Cardiac fibroblast (primary cell): ENCODE data around the gene DPEP3.
A peak's percentile ranks its signal among the peaks of the same experiment; 100 is the strongest.
"Not testable (repeated sequence)": the region's sequence is repeated elsewhere in the genome, so short reads cannot be mapped to it uniquely, and the experiment has no call there.

Experiments used
- DNase-seq, 2 donors: peaks; one replicate each; pipeline versions ENCODE4 v3.0.0 to v3.0.0-alpha.2; 2010; ENCODE audit warnings: low read depth in 2 of 2
- H3K4me3 ChIP-seq, 2 donors: replicated peaks in 1 of 2; 1 replicate in 1 of 2; 2 replicates in 1 of 2; pipeline ENCODE4 v1.5.1; 2011; ENCODE audit warnings: low read depth in 2 of 2, low read length in 2 of 2, mild to moderate bottlenecking in 2 of 2, moderate library complexity in 1 of 2
- TF ChIP-seq, protein P1 (sequence below): IDR thresholded peaks from one replicate; pipeline ENCODE4 v1.5.1; 2011; ENCODE audit warnings: low read depth, mild to moderate bottlenecking, low read length, inconsistent platforms

DPEP3 gene

DNA sequence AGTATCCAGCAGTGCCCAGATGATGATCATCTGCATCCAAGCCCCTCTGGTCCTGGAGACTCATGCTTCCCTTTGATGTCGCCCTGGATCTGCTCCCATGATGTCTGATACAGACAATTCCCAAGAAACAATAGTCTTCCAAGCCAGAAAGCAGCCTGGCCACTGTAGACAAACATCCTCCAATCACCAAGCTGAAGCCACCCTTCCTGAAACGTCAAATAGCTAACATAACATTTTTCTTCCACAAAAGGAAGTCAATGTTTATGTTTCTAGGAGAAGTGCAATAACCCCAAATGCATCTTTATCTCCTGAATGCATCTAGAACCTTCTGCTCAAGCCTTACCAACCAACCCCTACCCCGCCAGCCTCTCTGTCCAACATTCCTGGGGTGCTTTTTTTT lies 20.2 kb upstream of the DPEP3 start:
- TF ChIP-seq, protein P1, sequence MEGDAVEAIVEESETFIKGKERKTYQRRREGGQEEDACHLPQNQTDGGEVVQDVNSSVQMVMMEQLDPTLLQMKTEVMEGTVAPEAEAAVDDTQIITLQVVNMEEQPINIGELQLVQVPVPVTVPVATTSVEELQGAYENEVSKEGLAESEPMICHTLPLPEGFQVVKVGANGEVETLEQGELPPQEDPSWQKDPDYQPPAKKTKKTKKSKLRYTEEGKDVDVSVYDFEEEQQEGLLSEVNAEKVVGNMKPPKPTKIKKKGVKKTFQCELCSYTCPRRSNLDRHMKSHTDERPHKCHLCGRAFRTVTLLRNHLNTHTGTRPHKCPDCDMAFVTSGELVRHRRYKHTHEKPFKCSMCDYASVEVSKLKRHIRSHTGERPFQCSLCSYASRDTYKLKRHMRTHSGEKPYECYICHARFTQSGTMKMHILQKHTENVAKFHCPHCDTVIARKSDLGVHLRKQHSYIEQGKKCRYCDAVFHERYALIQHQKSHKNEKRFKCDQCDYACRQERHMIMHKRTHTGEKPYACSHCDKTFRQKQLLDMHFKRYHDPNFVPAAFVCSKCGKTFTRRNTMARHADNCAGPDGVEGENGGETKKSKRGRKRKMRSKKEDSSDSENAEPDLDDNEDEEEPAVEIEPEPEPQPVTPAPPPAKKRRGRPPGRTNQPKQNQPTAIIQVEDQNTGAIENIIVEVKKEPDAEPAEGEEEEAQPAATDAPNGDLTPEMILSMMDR: no peak
- no peak overlapping the region for H3K4me3 ChIP-seq
- peak in 1 of 2 donors; percentile 20 for DNase-seq

DNA sequence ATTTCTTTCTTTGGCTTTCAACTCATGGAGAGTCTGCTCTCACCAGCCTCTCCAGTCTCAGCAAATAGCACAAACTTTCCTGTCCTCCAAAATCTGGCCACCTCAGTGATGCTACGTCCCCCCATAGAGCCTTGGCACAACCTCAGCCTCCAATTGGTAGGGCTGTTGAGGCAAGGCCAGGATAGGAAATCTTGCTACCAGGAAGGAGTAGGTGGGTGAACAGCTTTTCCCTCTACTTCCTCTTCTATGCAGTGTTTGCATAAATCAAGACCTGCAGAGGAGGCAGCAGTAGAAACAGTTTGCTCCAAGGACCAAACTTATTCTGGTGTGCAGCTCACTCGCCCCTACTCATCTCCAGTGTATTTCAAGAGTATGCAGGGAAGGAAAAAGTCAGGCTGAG lies 19.7 kb upstream of the DPEP3 start:
- no peak overlapping the region for H3K4me3 ChIP-seq
- TF ChIP-seq, protein P1: no peak
- no peak for DNase-seq

DNA sequence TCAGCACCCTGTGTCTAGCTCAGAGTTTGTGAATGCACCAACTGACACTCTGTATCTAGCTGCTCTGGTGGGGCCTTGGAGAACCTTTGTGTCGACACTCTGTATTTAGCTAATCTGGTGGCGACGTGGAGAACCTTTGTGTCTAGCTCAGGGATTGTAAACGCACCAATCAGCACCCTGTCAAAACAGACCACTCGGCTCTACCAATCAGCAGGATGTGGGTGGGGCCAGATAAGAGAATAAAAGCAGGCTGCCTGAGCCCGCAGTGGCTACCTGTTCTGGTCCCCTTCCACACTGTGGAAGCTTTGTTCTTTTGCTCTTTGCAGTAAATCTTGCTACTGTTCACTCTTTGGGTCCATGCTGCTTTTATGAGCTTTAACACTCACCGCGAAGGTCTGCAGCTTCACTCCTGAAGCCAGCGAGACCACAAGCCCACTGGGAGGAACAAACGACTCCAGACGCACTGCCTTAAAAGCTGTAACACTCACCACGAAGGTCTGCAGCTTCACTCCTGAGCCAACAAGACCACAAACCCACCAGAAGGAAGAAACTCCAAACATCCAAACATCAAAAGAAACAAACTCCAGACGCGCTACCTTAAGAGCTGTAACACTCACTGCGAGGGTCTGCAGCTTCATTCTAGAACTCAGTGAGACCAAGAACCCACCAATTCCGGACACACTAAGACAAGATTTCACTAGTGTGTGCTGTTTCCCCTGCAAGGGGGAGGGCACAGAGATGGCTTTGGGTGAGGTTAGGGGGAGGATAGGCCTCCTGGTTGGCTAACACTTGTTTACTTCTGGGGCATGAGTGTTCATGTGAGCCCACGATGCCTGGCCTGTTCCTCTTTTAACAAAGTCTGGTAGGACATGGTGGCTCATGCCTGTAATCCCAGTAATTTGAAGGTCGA lies 18.7 kb upstream of the DPEP3 start, which contains the start of gene DPEP2:
Gene DPEP2 (minus strand): TSS at position 706 of the 910 bp plus-strand sequence. CDS start 6,272 bp downstream, outside the sequence.
- not testable (repeated sequence) for H3K4me3 ChIP-seq, DNase-seq

DNA sequence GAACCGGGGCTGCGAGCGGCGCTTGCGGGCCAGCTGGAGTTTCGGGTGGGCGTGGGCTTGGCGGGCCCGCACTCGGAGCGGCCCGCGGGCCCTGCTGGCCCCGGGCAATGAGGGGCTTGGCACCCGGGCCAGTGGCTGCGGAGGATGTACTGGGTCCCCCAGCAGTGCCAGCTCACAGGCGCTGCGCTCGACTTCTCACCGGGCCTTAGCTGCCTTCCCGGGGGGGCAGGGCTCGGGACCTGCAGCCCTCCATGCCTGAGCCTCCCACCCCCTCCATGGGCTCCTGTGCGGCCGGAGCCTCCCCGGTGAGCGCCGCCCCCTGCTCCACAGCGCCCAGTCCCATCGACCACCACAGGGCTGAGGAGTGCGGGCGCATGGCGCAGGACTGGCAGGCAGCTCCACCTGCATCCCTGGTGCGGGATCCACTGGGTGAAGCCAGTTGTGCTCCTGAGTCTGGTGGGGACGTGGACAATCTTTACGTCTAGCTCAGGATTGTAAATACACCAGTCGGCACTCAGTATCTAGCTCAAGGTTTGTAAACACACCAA lies 18.0 kb upstream of the DPEP3 start:
- H3K4me3 ChIP-seq, DNase-seq: not testable (repeated sequence)

DNA sequence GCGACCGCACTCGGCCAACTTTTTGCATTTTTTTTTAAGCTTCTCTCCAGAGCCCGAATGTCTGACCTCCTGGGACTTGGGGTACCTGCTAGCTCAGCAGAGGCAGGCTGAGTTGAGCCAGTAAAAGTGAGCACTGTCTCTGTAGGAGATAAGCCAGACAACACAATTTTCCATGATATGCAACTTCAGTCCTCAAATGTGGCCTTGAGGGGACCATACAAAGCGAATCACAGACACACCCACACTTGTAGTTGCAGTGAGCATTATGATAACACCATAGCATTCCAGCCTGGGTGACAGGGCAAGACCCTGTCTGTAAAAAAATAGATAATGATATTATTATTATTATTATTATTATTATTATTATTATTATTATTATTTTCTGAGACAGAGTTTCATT lies 16.4 kb upstream of the DPEP3 start:
- TF ChIP-seq, protein P1: no peak
- DNase-seq: no peak
- H3K4me3 ChIP-seq: no peak overlapping the region

DNA sequence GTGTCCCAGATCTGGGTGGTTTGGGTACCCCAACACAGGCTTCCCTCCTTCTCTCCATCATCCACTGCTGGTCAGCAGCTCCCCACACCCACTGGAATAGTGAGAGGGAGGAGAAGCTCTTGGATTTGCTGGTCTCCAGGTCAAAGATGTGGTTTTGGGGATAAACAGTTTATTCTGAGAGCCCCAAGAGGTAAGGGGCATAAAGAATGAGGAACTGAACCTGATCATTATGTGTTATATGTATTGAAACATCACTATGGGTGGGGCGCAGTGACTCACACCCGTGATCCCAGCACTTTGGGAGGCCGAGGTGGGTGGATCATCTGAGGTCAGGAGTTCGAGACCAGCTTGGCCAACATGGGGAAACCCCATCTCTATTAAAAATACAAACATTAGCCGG lies 15.1 kb upstream of the DPEP3 start:
- DNase-seq: no peak
- TF ChIP-seq, protein P1: no peak
- H3K4me3 ChIP-seq: no peak overlapping the region

DNA sequence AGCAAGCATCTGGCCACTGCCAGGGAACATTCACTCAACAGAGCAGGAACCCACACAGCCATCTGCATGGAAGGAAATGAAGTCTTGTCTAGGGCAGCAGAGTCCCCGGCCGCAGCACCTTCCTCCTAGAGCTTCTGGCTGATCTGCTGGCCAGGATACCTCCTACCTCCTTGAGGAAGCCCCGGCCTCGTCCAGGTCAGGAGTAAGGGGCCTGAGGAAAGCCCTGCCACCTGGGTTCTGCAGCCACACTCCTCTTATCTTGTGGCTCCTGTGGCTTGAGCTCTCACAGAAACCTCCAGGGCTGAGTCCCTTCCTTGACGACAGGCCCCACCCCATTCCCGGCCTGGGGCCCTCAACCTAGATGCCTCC lies 13.7 kb upstream of the DPEP3 start:
- not testable (repeated sequence) for H3K4me3 ChIP-seq, DNase-seq

DNA sequence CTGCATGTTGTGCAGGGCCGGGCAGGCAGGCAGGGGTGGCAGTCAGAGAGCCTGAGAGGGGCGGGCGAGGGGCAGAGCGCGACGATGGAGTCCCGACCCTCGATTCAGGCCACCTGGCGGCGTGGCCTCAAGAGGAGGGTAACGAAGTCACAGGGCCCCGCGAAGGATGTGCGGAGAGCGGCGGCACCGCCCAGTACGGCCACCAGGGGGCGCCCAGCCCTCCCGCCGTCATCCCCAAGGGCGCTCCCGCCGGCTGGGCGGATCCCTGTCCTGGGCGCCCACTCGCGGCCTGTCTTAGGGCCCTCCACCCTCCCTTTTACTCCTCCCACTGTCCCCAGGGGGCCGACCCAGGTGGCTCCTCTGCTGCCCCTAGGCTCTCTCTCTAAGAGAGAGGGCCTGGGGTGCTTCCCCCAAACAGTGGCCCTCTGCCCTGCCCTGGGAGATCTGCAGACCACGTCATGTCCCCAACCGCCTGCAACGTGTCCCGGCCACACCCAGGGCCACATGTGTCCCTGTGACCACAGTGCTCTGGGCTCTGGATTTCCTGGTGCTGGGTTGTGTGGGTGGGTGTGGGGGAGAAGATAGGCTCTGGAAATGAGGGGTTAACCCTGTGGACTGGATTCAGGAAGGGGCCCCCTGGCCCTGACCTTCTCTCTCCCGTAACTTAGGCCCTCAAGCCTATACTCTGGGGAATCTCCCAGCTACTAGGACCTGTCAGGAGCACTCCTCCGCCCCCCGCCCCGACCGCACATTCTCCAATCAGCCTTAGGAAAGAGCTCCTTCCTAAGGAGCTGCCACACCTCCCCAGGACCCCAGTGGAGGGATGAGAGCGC lies 13.1 kb upstream of the DPEP3 start:
- peak; percentile 73 to 75 for DNase-seq
- TF ChIP-seq, protein P1: peak; percentile 74
- H3K4me3 ChIP-seq: peak overlapping the region in 1 of 2 donors; percentile 11
